Measurements from ENCODE around the gene MGAT4A. TPM values are rescaled to one million over a fixed set of nuclear protein-coding genes. Genes with fewer than 3 reads are reported as not detected.
"Not testable (repeated sequence)": the region's sequence is repeated elsewhere in the genome, so short reads cannot be mapped to it uniquely, and the experiment has no call there.

The MGAT4A gene
- polyA plus RNA-seq, 1 donor = 33.4 TPM

GRCh38 chr2:98761267-98761781 is 30.4 kb upstream of the MGAT4A start:
- no peak for DNase-seq

GRCh38 chr2:98759827-98760625 is 29.1 kb upstream of the MGAT4A start:
- DNase-seq = no peak

- no peak for DNase-seq
Measured at GRCh38 chr2:98759338-98759737, 28.4 kb upstream of the MGAT4A start.

GRCh38 chr2:98757904-98758421 is 27.0 kb upstream of the MGAT4A start:
- no peak for DNase-seq

- DNase-seq = no peak
Measured at GRCh38 chr2:98753801-98754200, 22.9 kb upstream of the MGAT4A start.

- DNase-seq = not testable (repeated sequence)
Measured at GRCh38 chr2:98752711-98753110, 21.8 kb upstream of the MGAT4A start.

- no peak for DNase-seq
Measured at GRCh38 chr2:98751748-98752147, 20.8 kb upstream of the MGAT4A start.

- DNase-seq = no peak
Measured at GRCh38 chr2:98750593-98751282, 19.8 kb upstream of the MGAT4A start.

GRCh38 chr2:98749066-98749450 is 18.1 kb upstream of the MGAT4A start:
- DNase-seq = no peak

- DNase-seq = no peak
Measured at GRCh38 chr2:98748292-98749065, 17.5 kb upstream of the MGAT4A start.

- no peak for DNase-seq
Measured at GRCh38 chr2:98747888-98748287, 17.0 kb upstream of the MGAT4A start.

GRCh38 chr2:98746426-98746825 is 15.5 kb upstream of the MGAT4A start:
- no peak for DNase-seq

- no peak for DNase-seq
Measured at GRCh38 chr2:98744595-98744994, 13.7 kb upstream of the MGAT4A start.

GRCh38 chr2:98743835-98744234 is 12.9 kb upstream of the MGAT4A start:
- DNase-seq = no peak

- DNase-seq = no peak
Measured at GRCh38 chr2:98739020-98739419, 8.1 kb upstream of the MGAT4A start.

GRCh38 chr2:98738304-98738703 is 7.4 kb upstream of the MGAT4A start:
- DNase-seq = no peak

- no peak for DNase-seq
Measured at GRCh38 chr2:98737848-98738247, 6.9 kb upstream of the MGAT4A start.

- DNase-seq = no peak
Measured at GRCh38 chr2:98736464-98736889, 5.5 kb upstream of the MGAT4A start.

GRCh38 chr2:98734823-98735260 is 3.9 kb upstream of the MGAT4A start:
- no peak for DNase-seq

- DNase-seq = no peak
Measured at GRCh38 chr2:98734162-98734561, 3.2 kb upstream of the MGAT4A start.

- no peak for DNase-seq
Measured at GRCh38 chr2:98732430-98733051, 1.6 kb upstream of the MGAT4A start.

GRCh38 chr2:98731894-98732349 is 990 bp upstream of the MGAT4A start:
- DNase-seq = no peak
